ENCODE data around the gene KIF16B.

DNA sequence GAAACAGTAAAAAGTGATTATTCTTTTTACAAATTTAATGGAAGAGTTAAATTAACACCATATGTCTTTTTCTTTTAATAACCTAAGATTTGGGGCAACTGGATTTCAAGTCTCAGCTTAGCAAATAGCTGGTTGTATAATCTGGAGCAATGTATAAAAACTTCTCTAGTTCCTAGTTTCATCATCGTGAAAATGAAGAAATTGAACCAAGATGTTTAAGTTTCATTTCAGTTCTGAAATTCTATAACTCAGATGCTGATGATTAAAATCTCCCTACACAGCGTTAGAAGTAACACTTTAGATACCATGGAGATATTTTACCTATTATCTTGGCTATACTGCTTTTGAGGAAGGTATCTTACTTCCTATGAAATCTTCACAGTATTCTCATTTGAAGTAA, 252.0 kb downstream of the KIF16B start:
- TF ChIP-seq, protein P1, sequence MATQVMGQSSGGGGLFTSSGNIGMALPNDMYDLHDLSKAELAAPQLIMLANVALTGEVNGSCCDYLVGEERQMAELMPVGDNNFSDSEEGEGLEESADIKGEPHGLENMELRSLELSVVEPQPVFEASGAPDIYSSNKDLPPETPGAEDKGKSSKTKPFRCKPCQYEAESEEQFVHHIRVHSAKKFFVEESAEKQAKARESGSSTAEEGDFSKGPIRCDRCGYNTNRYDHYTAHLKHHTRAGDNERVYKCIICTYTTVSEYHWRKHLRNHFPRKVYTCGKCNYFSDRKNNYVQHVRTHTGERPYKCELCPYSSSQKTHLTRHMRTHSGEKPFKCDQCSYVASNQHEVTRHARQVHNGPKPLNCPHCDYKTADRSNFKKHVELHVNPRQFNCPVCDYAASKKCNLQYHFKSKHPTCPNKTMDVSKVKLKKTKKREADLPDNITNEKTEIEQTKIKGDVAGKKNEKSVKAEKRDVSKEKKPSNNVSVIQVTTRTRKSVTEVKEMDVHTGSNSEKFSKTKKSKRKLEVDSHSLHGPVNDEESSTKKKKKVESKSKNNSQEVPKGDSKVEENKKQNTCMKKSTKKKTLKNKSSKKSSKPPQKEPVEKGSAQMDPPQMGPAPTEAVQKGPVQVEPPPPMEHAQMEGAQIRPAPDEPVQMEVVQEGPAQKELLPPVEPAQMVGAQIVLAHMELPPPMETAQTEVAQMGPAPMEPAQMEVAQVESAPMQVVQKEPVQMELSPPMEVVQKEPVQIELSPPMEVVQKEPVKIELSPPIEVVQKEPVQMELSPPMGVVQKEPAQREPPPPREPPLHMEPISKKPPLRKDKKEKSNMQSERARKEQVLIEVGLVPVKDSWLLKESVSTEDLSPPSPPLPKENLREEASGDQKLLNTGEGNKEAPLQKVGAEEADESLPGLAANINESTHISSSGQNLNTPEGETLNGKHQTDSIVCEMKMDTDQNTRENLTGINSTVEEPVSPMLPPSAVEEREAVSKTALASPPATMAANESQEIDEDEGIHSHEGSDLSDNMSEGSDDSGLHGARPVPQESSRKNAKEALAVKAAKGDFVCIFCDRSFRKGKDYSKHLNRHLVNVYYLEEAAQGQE (IDR thresholded peaks at IDR 0.05; ENCODE audit: insufficient read depth in 1 of 2, low read depth in 2 of 2, low read length in 2 of 2): no peak
- TF ChIP-seq POLR2AphosphoS5 (IDR thresholded peaks at IDR 0.05; ENCODE audit: low read depth, low read length): no peak
- TF ChIP-seq SIN3A (IDR thresholded peaks at IDR 0.05; ENCODE audit: borderline replicate concordance, insufficient read depth, low read length): no peak
- TF ChIP-seq TAF1 (IDR thresholded peaks at IDR 0.05; ENCODE audit: borderline replicate concordance, insufficient read depth, low read length): no peak
